Endodermal cell (in vitro differentiated cells): ENCODE data around the gene RNF215. TPM values are rescaled to one million over a fixed set of nuclear protein-coding genes. Genes with fewer than 3 reads are reported as not detected.
A peak's percentile ranks its signal among the peaks of the same experiment; 100 is the strongest.

ENCODE experiments used
- DNase-seq: peaks from one replicate; pipeline ENCODE4 v3.0.0-alpha.2; 2017
- H3K27ac ChIP-seq: 2 replicates; pipeline ENCODE4 v1.5.1; 2013; ENCODE audit warnings: mild to moderate bottlenecking, low read depth, low read length, moderate library complexity
- H3K27me3 ChIP-seq: 2 replicates; pipeline ENCODE4 v1.6.1; 2013; ENCODE audit warnings: mild to moderate bottlenecking, low read length, moderate library complexity; ENCODE audit not compliant: insufficient read depth, control insufficient read depth, poor library complexity, severe bottlenecking
- H3K36me3 ChIP-seq: 2 replicates; pipeline ENCODE4 v1.7.0; 2013; ENCODE audit warnings: mild to moderate bottlenecking, low read length, moderate library complexity; ENCODE audit not compliant: control insufficient read depth, insufficient read depth
- H3K4me1 ChIP-seq: one replicate; pipeline ENCODE4 v1.7.0; 2013; ENCODE audit warnings: low read length; ENCODE audit not compliant: control insufficient read depth, insufficient read depth
- H3K4me3 ChIP-seq: 2 replicates; pipeline ENCODE4 v1.5.1; 2013; ENCODE audit warnings: mild to moderate bottlenecking, low read length, moderate library complexity
- H3K9ac ChIP-seq: 2 replicates; pipeline ENCODE4 v1.6.1; 2013; ENCODE audit warnings: mild to moderate bottlenecking, low read length, moderate library complexity; ENCODE audit not compliant: poor library complexity, severe bottlenecking; ENCODE audit errors: extremely low read depth
- H3K9me3 ChIP-seq: 2 replicates; pipeline ENCODE4 v1.6.1; 2013; ENCODE audit warnings: mild to moderate bottlenecking, low read length, moderate library complexity; ENCODE audit not compliant: control insufficient read depth
- H3K27ac Mint-ChIP-seq: 2 replicates; pipeline ENCODE4 v1.8.0; 2020; ENCODE audit warnings: mixed read lengths
- H3K27me3 Mint-ChIP-seq: 2 replicates; pipeline ENCODE4 v1.8.0; 2021; ENCODE audit warnings: mild to moderate bottlenecking, mixed read lengths; ENCODE audit not compliant: insufficient read depth
- H3K36me3 Mint-ChIP-seq: 2 replicates; pipeline ENCODE4 v1.8.0; 2020; ENCODE audit warnings: low read depth, mixed read lengths
- H3K4me1 Mint-ChIP-seq: 2 replicates; pipeline ENCODE4 v1.8.0; 2020; ENCODE audit warnings: mixed read lengths
- H3K4me3 Mint-ChIP-seq: 2 replicates; pipeline ENCODE4 v1.8.0; 2020; ENCODE audit warnings: mild to moderate bottlenecking, moderate library complexity, mixed read lengths
- H3K9me3 Mint-ChIP-seq: 2 replicates; pipeline ENCODE4 v1.8.0; 2020; ENCODE audit warnings: mild to moderate bottlenecking, mixed read lengths
- WGBS, 2 experiments: methylation state at CpG; one replicate each; pipeline versions ENCODE4 v1.1.5 to v1.1.7; 2013; ENCODE audit warnings: missing lambda C conversion rate in 2 of 2, mixed read lengths in 1 of 2; ENCODE audit not compliant: insufficient coverage in 1 of 2, insufficient read length in 1 of 2; 5-methylcytosine and 5-hydroxymethylcytosine counted together
- total RNA-seq, 2 donors: library from RNA; stranded (reverse); fragmentation: NEBNext Ultra II Directional in 1 of 2; extraction: Animal tissue kit (Norgen Biotek cat#: 25700) in 1 of 2; gene quantifications; 2 replicates in 1 of 2; 3 replicates in 1 of 2; pipeline ENCODE4 v1.2.1, GENCODE V29; 2021
- TF ChIP-seq, protein P1 (sequence below): fragments of 200-600 bp; sonication (generic); conservative IDR thresholded peaks from 2 replicates; pipeline ENCODE4 v1.5.0; 2021; ENCODE audit warnings: antibody characterized with exemption, mild to moderate bottlenecking

The RNF215 gene
- total RNA-seq, 2 donors from 2014 or later, result 44.0 to 46.7 TPM

DNA sequence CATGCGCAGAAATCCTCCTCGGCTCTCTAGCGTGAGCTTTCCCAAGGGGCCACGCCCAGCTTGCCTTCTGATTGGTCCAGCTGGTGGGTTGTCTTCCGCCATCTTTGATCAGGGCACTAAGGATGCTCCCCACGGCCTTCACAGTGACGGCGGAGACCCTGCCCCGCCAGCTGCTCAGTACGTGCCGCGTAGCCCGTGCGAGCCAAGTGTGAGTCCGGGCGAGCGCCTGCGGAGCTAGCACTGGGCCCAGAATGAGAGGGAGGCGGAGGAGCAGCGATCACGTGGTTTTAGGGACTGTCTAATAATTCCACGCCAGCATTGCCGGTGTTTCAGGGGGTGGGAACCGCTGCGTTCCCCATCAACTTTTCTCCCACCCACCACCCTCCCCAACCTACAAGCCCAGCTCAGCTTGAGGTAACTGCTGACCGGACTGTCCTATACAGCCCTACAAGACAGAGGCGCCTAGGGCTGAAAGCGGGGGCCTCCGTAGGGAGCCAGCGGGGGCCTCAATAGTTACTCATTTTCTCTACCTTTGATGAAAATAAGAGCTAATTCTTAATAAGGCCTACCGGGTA, 36.8 kb upstream of the RNF215 start:
- Mint-ChIP-seq H3K27ac (peak overlapping the region; percentile 97), H3K36me3 (peaks cover 27% of the 10 kb centered on the region), H3K4me3 (peak overlapping the region; percentile 79), H3K4me1 (peaks cover 34% of the 10 kb centered on the region), H3K27me3 (no peaks in the 10 kb centered on the region), H3K9me3 (no peaks in the 10 kb centered on the region)
- peaks cover 19% of the 10 kb centered on the region for H3K4me1 ChIP-seq
- H3K4me3 ChIP-seq, result peak overlapping the region; percentile 85
- H3K9me3 ChIP-seq, result no peaks in the 10 kb centered on the region
- H3K27ac ChIP-seq, result peak overlapping the region; percentile 95
- TF ChIP-seq, protein P1, sequence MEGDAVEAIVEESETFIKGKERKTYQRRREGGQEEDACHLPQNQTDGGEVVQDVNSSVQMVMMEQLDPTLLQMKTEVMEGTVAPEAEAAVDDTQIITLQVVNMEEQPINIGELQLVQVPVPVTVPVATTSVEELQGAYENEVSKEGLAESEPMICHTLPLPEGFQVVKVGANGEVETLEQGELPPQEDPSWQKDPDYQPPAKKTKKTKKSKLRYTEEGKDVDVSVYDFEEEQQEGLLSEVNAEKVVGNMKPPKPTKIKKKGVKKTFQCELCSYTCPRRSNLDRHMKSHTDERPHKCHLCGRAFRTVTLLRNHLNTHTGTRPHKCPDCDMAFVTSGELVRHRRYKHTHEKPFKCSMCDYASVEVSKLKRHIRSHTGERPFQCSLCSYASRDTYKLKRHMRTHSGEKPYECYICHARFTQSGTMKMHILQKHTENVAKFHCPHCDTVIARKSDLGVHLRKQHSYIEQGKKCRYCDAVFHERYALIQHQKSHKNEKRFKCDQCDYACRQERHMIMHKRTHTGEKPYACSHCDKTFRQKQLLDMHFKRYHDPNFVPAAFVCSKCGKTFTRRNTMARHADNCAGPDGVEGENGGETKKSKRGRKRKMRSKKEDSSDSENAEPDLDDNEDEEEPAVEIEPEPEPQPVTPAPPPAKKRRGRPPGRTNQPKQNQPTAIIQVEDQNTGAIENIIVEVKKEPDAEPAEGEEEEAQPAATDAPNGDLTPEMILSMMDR, result no peak
- peaks cover 21% of the 10 kb centered on the region for H3K36me3 ChIP-seq
- 2 to 3% methylated on average over 10 to 31 of the region's 31 CpGs for WGBS, 2 experiments
- no peaks in the 10 kb centered on the region for H3K27me3 ChIP-seq
- peak overlapping the region; percentile 83 for H3K9ac ChIP-seq
- DNase-seq, result peak; percentile 99

- Histone ChIP-seq H3K27ac (peak overlapping the region; percentile 95), H3K4me3 (peak overlapping the region; percentile 85), H3K36me3 (peaks cover 26% of the 10 kb centered on the region), H3K9ac (peak overlapping the region; percentile 83), H3K9me3 (no peaks in the 10 kb centered on the region), H3K4me1 (peaks cover 19% of the 10 kb centered on the region), H3K27me3 (no peaks in the 10 kb centered on the region)
- Mint-ChIP-seq H3K27ac (peak overlapping the region; percentile 97), H3K9me3 (no peaks in the 10 kb centered on the region), H3K4me1 (peaks cover 34% of the 10 kb centered on the region), H3K36me3 (peaks cover 28% of the 10 kb centered on the region), H3K4me3 (peak overlapping the region; percentile 79), H3K27me3 (no peaks in the 10 kb centered on the region)
- WGBS, 2 experiments, result 1% methylated on average over 21 to 45 of the region's 45 CpGs
- DNase-seq, result no peak
- TF ChIP-seq, protein P1, result peak; percentile 46
Observed at GRCh38 chr22:30423301-30423958, 36.2 kb upstream of the RNF215 start.

DNA sequence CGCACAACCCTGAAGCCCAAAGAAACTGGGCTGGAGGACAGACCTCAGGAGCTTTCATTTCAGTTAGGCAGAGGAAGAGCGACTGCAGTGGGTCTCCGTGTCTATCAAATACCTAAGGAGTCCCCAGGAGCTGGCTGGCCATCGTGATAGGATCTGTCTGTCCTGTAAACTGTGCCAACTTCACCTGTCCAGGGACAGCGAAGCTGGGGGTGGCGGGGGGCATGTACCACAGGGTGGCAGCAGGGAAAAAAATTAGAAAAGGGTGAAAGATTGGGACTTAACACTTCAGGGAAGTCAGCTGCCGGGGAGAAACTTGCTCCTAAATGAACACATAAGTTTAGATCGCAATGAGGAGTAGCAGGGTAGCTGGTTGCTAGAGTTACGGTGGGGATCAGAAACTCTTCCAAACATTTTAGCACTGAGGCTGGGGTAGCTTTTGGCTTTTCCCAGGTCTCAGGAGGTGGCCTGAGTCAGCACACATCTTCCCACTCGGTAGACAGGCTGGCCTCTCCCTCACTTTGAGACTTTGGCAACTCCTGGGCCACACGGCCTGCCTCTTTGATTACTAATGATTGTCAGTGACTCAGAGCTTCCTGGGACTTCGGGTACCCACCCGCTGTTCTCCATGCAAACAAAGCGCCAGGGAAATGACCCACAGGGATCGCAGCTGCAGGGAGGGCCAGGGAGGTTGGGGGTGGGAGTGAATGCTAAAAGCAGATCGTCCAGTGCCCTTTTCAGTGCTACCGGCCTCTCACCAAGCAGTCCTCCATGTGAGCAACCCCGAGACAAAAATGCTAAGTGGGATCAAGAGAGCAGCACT, 35.5 kb upstream of the RNF215 start:
- Histone ChIP-seq H3K4me3 (peak overlapping the region; percentile 85), H3K9ac (peak overlapping the region; percentile 83), H3K9me3 (no peaks in the 10 kb centered on the region), H3K36me3 (peaks cover 27% of the 10 kb centered on the region), H3K27ac (peak overlapping the region; percentile 95), H3K27me3 (no peaks in the 10 kb centered on the region), H3K4me1 (peaks cover 19% of the 10 kb centered on the region)
- peak overlapping the region; percentile 97 for H3K27ac Mint-ChIP-seq
- no peaks in the 10 kb centered on the region for H3K9me3 Mint-ChIP-seq
- whole genome bisulfite sequencing, 2 experiments, result 28 to 30% methylated on average over 16 to 18 of the region's 18 CpGs
- peak overlapping the region; percentile 79 for H3K4me3 Mint-ChIP-seq
- peak; percentile 92 for DNase-seq
- H3K4me1 Mint-ChIP-seq, result peaks cover 34% of the 10 kb centered on the region
- H3K27me3 Mint-ChIP-seq, result no peaks in the 10 kb centered on the region
- TF ChIP-seq, protein P1, result no peak
- peaks cover 31% of the 10 kb centered on the region for H3K36me3 Mint-ChIP-seq
